ENCODE results near the gene GNAT3.

Gene GNAT3

DNA sequence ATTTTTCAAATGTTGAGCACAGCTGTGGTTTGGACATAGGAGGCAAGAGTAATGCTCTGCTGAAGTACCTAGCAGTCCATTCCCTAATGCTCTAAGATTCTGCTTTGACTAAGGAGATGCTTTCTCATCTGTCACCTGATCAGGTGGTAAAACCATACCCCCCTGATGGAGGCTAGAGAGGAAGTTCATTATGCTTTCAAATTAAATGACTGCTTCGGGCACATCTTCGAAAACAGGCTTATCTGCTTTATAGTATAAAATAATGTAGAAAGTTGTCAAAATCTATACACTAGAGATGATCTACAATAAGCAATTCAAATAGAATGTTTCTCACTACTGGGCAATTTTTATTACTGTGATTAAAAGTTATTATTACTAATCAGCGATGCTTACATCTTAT is at the start of gene GNAT3:
TSS of gene GNAT3 (minus strand) at position 101 of the 400 bp plus-strand sequence. CDS start 138 bp downstream, outside the sequence.
- no peak for DNase-seq

DNA sequence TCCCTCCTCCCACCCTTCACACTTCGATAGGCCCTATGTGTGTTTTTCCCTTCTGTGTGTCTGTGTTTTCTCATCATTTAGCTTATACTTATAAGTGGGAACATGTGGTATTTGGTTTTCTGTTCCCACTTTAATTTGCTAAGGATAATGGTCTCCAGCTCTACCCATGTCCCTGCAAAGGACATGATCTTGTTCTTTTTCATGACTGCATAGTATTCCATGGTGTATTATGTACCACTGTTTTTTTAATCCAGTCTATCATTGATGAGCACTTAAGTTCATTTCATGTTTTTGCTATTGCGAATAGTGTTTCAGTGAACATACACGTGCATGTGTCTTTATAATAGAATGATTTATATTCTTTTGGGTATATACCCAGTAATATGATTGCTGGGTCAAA is 46.3 kb upstream of the GNAT3 start:
- DNase-seq: no peak

DNA sequence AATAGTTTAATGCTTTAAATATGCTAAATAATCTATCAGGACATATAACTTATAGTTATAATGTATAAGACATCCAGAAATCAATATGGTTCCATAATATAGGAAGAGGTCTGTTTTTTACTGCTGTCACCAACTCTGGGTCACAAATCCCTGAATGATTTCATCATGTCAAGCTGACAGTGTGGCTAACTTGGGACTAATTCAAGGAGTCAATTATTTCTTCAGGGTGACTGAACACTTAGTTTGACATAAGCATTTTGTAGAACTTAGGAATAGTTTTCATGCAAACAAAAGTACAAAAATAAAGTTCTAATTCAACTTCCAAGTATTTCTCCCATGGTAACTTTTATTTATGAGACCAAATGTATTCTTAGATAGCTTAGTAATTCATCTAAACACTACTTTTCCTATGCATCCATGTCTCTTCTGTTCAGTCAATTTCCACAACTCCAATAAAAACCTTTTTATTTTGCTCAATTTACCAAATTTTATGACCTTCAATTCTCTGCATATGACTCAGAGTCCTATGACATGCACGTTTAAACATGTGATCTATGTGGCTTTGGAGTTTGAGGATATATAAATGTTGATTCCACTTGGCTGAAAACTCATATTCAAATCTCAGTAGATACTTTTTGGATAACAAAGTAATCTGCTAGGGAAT is 40.3 kb upstream of the GNAT3 start:
- no peak for DNase-seq

DNA sequence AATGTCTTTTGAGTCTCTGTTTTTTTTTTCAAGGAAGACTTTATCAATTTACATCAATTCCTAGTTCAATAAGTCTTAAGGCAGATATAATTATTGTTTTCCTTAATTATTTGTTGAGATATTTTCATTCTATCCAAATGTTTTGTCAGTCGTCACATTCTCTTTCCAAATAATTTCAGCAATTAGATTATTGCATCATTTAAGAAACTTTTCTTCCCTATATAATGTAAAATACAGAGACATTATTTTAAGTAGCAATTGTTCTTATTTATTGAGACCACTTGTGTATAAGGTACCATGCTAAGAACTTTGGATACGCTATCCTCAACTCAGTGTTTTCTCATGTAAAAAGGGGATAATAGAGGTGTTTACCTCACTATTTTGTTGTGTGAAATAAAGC is 38.1 kb upstream of the GNAT3 start:
- DNase-seq: no peak

DNA sequence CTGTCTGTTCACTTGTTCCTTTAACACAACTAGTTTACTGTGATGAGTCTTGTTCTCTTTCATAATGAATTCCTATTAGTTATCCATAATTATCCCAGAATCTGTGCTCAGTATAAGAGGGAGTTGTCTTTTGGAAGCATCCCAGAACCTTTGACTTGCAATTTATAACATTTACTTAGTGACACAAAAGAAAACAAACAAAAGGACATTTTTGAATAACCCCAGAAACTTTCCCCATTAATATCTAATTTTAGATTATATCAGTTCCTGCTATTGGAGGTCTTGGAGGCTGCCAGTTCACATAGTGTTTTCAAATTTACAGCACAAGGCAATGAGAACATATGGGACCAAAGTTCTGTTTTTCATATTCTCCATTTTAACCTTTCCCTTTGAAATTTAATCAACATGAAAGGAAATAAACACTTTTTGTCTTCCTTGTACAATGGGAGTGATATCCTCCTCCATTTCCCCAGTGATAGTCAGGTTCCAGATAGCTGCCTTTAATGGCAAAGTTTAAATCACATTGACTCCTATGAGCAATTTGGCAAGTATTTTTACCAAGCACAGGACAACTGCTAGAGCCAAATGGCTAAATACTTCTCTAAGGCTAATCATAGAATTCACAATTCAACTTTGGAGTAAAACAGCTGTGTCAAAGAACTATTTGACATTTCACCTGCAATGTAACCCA is 37.1 kb upstream of the GNAT3 start:
- DNase-seq: no peak

DNA sequence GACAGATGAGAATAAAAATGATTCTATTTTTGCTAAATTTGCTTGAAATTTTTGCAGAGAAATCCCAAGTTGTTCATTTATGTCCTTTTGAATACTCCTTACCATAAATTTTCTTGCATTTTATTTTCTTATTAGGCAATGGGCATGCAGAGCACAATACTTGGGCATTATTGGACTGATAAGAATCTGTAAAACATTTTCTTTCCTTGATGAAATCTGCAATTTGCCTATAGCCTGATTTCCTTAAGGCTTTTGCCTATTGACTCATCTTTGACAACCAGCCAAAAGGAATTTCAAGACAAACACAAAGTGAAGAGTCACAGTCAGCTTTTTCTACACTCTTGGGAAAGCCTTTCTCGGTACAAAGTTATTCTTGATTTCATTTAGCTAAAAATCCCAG is 30.5 kb upstream of the GNAT3 start:
- DNase-seq: no peak

DNA sequence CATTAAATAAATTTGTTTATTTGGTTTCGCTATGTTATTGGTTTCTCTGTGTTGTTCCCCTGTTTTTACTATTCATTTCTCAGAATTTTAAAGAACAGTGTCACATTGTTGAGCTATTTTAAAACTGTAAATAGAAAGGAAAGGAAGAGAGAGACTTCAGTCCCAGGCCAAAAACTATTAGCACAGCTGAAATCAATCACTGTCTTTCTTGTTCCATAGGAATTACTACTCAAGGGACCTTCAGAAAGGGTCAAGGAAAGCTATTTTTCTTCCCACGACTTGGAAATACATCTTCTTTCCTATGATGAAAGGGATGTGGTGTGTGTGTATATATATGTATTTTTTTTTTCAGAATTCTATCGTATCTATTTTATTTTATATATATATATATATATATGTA is 29.0 kb upstream of the GNAT3 start:
- no peak for DNase-seq

DNA sequence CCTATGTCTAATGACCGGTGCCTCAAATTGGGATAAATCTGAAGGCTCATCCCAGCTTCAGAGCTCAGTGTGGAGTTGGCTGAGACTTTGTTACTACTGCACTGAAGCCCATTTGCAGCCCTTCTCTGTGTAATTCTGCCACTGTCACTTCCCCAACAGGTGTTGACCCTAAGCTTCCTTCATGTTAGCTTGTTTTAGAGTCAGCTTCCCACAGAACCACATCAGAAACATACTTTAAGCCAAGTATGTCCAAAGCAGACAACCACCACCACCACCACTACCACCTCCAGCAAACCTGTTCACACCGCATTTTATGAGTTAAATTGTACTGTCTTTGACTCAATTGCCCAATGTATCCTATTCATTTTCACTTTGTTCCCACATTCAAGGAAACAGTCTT is 25.2 kb upstream of the GNAT3 start:
- no peak for DNase-seq

DNA sequence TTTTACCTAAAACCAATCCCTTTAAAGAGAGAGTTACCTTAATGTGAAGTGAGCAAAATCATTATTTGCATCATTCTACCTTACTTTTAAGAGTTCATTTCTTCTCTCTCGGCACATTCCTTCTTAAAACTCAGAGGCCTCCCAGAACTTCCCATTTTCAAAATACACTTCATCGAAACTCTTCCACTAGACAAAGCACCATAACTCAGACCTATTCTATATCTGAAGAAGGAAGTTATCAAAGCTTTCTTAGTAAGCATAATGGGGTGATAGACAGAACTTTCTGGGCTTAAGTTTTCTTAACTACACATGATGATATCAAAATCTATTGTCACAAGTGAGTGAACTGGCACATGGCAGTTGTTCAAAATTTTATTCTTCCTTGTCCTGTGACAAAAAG is 24.6 kb upstream of the GNAT3 start:
- DNase-seq: no peak

DNA sequence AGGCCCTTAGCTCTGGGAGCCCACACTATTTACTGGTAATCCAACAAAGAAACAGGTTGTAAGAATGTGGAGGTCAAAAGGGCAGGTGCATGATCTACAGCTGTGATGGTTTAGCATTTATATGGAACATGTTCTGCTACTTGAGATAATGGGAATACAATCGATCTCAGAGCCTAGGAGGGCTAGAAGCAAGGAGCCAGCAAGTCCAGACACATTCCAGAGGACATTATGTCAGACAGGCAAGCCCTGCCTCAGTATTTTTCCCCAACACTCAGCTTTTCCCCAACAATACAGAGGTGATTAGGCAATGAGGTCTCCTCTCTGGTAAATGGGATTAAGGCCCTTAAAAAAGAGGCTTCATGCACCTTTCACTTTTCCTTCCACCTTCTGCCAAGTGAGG is 21.4 kb upstream of the GNAT3 start:
- DNase-seq: no peak

DNA sequence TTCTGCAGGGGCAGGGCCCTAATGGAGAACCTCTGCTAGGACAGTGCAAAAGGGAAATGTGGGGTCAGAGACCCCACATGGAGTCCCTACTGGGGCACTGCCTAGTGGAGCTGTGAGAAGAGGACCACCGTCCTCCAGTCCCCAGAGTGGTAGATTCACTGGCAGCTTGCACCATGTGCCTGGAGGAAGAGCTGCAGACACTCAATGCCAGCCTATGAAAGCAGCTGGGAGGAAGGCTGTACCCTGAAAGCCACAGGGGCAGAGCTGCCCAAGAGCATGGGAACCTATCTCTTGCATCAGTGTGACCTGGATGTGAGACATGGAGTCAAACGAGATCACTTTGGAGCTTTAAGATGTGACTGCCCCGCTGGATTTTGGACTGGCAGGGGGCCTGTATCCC is 20.3 kb upstream of the GNAT3 start:
- no peak for DNase-seq

DNA sequence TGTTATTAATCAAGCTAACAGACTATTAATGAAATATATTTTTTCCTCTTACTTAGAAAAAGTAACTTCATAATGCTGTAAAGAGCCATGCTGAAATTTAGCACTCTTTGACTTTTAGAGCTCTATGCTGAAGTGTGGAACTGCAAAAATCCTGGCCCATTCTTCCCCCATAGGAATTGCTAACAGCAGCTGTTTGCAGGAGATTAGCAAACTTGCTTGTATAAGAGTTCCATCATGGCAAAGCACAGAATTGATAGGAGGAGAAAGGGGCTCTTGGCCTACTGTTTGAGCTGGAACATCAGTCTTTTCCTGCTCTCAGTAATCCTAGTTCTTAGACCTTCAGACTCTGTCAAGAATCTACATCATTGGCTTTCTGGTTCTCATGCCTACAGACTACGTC is 18.3 kb upstream of the GNAT3 start:
- DNase-seq: no peak

DNA sequence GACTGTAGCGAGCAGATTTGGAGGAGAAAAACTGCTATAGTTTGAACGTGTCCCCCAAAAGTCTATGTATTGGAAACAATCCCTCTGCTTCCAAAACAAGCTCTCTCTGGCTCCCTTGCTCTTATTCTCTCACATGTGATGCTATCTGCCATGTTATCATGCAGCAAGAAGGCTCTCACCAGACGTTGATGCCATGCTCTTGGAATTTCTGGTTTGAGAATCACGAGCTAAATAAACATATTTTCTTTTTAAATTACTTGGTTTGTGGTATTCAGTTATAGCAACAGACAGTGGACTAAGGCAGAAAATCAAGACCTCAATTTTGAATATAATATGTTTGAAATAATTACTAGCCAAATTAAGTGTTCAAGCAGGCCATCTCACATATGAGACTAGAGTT is 17.5 kb upstream of the GNAT3 start:
- DNase-seq: no peak

DNA sequence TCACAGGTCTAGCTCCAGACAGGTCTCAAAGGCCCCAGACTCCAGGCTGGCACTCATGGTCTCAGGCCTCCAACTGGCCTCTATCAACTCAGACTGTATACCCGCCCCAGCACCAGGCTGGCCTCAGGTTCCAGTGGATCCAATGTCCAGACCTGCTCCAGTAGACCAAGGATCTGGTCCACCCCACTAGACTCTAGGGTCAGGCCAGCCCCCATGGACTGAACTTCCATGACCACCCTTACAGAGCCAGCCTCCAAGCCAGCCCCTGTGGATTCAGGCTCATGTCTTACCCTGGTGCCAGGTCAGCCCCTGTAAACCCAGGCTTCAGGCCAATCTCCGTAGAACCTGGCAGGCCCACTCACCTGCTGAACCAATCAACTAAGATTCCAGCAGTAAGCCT is 16.8 kb upstream of the GNAT3 start:
- no peak for DNase-seq

DNA sequence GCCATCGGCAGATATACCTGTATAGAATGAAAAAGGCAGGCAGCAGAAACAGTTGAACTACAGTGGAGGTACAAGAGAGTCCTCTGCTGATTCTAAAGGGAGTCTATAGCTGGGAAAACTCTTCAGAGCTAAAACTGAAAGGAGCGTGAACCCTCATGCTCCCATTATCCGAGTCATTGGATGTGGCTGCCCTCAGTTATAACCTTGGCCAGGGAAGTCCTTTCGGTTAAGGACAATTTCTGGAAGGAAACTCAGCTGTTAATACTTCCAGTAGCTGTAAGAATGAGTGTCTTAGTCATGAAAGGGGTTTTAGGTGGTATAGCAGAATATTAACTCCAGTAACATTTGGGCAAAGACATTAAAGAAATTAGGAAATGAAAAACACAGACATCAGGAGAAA is 14.6 kb upstream of the GNAT3 start:
- DNase-seq: no peak

DNA sequence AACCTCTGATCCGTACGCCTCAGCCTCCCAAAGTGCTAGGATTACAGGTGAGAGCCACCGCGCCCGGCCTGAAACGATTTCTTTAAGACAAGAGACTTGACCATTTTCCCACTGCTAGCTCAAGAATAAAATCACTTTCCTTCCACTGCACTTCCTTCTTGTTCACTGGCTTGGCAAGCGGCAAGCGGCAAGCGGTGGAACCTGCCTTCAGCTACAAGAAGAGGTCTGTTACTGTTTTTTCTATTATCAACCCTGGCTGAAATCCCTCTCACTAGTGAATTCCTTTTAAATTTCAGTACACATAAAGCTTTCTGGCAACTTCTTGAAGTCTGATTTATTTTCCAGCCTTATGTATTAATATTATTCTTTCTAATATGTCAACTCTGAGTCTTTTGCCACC is 12.8 kb upstream of the GNAT3 start:
- no peak for DNase-seq

DNA sequence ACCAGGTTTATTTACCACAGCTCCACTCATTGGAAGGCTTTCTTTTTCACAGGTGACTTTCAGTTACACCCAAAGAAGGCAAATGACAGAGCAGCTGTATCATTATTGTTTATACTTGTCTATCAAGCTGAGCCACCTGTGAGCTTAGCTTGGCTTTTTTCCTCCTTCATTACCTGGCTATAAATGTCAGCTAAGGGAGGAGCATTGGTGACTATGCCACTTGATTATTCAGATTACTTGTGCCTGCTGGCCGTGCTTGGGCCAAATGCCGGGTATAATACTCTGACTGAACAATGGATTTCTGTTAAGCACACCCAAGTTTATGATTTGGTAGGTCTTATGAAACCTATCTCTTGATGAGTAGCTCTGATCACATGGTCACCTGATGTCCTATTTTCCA is 9.9 kb upstream of the GNAT3 start:
- DNase-seq: no peak

DNA sequence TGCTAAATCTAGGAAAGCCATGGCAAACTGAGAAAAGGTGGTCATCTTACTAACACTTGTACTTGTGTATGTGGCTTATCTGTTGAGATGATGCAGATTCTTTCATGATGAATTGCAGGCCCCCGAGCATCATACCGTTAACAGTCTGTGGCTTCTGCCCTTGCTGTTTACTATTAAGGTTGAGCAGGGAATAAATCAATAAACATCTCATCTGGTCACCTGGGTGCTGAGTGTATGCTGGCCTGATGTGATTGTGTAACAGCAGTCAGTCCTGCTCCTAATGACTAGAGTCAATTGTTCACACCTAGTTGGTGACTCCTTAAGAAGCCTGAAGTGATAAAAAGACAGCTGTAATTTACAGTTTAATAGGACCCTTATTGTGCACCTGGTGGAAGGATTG is 8.3 kb upstream of the GNAT3 start:
- DNase-seq: no peak

DNA sequence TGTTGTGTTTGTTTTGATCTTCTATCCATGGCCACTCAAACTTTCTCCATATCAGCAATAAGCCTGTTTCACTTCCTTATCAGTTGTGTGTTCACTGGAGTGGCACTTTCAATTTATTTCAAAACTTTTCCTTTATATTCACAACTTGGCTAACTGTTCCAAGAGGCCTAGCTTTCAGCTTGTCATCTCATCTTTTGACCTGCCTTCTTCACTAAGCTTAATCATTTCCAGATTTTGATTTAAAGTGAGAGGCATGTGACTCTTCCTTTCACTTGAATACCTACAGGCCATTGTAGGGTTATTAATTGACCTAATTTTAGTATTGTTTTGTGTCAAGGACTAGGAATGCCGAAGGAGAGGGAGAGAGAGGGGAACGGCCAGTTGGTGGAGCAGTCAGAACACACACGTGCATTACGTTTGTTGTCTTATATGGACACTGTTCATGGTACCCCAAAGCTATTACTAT is 5.5 kb upstream of the GNAT3 start:
- no peak for DNase-seq

DNA sequence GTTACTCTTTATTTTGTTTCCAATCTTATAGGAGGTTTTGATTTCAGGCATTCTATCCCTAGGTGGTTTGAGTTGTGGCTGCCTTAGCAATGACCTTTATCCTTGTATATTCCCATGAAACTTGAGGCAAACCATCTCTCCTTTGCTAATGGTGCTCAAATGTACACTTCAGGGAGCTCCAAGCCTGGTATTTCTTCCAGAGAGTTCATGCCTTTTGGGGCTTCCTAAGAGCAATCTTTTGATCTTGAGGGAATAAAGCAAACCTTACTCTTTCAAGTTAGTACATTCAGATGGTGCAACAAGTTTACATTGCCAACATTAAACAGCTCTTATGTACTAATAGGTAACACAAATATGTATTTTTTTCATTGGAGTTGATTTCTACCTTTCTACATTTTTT is 3.4 kb upstream of the GNAT3 start:
- no peak for DNase-seq

DNA sequence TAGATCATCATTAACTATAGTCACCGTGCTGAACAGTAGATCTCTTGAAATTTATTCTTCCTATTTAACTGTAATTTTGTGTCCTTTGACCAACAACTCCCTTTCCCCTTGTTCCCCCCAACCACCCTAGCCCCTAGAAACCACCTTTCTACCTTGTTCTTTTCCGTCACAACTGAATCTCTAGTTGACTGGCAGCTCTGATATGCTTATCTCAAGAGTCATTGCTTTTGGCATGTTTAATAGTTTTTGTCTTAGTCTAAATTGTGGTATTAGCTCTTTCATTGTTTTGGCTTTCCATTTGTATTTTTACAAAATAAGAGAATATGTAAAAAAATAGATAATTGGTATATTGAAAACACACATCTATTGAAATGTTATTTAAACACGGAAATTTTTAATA is 1.8 kb downstream of the GNAT3 start:
- DNase-seq: no peak

DNA sequence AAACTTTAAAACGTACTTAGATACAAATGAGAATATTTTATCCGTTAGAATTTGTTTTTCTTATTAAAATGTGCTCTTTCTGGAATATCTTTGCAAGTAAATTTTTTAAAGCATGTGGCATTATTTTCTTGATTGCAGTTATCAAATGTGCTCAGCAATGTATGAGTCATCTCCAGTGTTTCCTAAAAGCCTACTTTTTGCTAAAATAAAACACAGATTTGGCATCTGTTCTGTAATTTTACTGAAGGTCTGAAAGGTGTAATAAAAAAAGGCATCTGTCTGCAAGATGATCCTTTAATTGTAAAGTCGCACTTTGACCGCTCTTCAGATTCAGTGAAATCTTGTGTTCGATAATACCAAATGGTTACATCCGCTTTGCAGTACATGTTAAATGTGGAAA is 3.4 kb downstream of the GNAT3 start:
- DNase-seq: no peak

DNA sequence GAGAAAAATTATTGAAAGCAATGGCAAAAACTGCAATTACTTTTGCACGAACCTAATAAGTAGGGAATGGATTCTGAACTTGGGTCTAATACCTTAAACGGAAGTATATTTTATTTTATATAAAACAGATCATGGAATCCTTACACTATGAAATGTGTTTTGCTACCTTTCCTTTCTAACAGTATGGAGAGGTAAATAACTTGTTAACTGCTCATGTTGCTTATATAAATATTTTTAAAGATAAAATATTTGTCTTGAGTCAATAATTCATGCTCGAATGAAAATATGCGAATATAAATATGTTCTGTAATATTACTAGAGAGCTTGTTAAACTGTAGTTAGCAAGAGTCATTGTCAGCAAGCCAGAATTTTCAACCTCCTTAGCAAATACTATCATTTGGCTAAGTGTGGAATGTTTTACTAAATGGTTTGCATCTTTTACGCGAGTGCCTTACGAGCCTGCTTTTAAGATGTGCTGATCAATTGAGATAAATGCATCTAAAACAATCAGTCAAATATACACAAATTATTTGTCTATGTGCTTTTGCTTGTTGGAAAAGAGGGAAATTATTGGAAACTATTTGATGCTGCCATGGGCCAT is 5.9 kb downstream of the GNAT3 start:
- no peak for DNase-seq

DNA sequence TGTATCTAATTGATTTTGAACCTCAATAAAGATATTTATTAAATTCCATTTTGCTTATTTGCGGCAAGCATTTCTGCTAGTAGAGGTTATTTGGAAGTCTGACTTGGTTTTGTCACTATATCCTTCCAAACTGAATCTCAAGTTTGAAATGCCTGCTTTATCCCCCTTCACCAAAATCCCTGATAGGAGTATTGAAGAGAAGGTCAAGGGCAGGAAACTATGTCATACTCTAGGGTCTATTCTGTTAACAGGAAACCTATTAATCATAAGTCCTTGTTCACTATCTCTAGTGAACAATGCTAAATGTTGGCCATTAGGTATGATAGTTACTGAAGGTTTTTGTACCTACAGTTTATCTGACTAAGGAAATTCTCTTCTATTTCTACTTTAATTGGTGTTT is 11.5 kb downstream of the GNAT3 start:
- no peak for DNase-seq

Measured in NCI-H345 (cell line).